ENCODE results near the gene LEPR.
A peak's percentile ranks its signal among the peaks of the same experiment; 100 is the strongest.
"Not testable (repeated sequence)": the region's sequence is repeated elsewhere in the genome, so short reads cannot be mapped to it uniquely, and the experiment has no call there.

Gene LEPR

GRCh38 chr1:65420590-65421350 is at the start of gene LEPR, which contains the start of gene LEPROT:
LEPR (plus strand) TSS chr1:65420668; CDS start chr1:65565566, 144,898 bp downstream.
LEPROT (plus strand) TSS chr1:65420668; CDS start chr1:65420725, 57 bp downstream.
- DNase-seq (ENCODE audit: low read depth): no peak

- DNase-seq (ENCODE audit: low read depth): no peak
These were observed 48.9 kb upstream of the LEPR start for GRCh38 chr1:65371544-65371943.

GRCh38 chr1:65372557-65372956 is 47.9 kb upstream of the LEPR start:
- DNase-seq (ENCODE audit: low read depth): no peak

GRCh38 chr1:65377496-65378246 is 42.8 kb upstream of the LEPR start:
- no peak for DNase-seq (ENCODE audit: low read depth)

- DNase-seq (ENCODE audit: low read depth): no peak
These were observed 42.1 kb upstream of the LEPR start for GRCh38 chr1:65378247-65378946.

GRCh38 chr1:65384426-65384825 is 36.0 kb upstream of the LEPR start:
- DNase-seq (ENCODE audit: low read depth): not testable (repeated sequence)

GRCh38 chr1:65386439-65386838 is 34.0 kb upstream of the LEPR start:
- no peak for DNase-seq (ENCODE audit: low read depth)

- DNase-seq (ENCODE audit: low read depth): no peak
These were observed 32.6 kb upstream of the LEPR start for GRCh38 chr1:65387821-65388220.

- no peak for DNase-seq (ENCODE audit: low read depth)
These were observed 31.4 kb upstream of the LEPR start for GRCh38 chr1:65388908-65389695.

- DNase-seq (ENCODE audit: low read depth): no peak
These were observed 28.0 kb upstream of the LEPR start for GRCh38 chr1:65392497-65392896.

- DNase-seq (ENCODE audit: low read depth): peak; percentile 6
These were observed 27.1 kb upstream of the LEPR start for GRCh38 chr1:65393347-65393746.

GRCh38 chr1:65393928-65394327 is 26.5 kb upstream of the LEPR start:
- no peak for DNase-seq (ENCODE audit: low read depth)

GRCh38 chr1:65395887-65396612 is 24.4 kb upstream of the LEPR start:
- DNase-seq (ENCODE audit: low read depth): no peak

- DNase-seq (ENCODE audit: low read depth): no peak
These were observed 22.4 kb upstream of the LEPR start for GRCh38 chr1:65398083-65398482.

- no peak for DNase-seq (ENCODE audit: low read depth)
These were observed 21.5 kb upstream of the LEPR start for GRCh38 chr1:65399003-65399402.

GRCh38 chr1:65401612-65402011 is 18.9 kb upstream of the LEPR start:
- DNase-seq (ENCODE audit: low read depth): no peak

GRCh38 chr1:65404941-65405340 is 15.5 kb upstream of the LEPR start:
- no peak for DNase-seq (ENCODE audit: low read depth)

- DNase-seq (ENCODE audit: low read depth): no peak
These were observed 12.6 kb upstream of the LEPR start for GRCh38 chr1:65407877-65408276.

- DNase-seq (ENCODE audit: low read depth): no peak
These were observed 11.2 kb upstream of the LEPR start for GRCh38 chr1:65409314-65409713.

GRCh38 chr1:65409816-65410326 is 10.6 kb upstream of the LEPR start:
- DNase-seq (ENCODE audit: low read depth): no peak
